SH-SY5Y (cell line): Measurements from ENCODE around the gene CNIH1.

ENCODE experiments used
- GATA2 ChIP-seq: IDR thresholded peaks from 2 replicates; pipeline ENCODE4 v1.6.1; 2011; ENCODE audit warnings: mild to moderate bottlenecking, low read depth, low read length
- GATA3 ChIP-seq: IDR thresholded peaks from 2 replicates; pipeline ENCODE4 v1.6.1; 2011; ENCODE audit warnings: low read depth, mild to moderate bottlenecking, low read length, moderate library complexity

- TF ChIP-seq GATA3 (no peak), GATA2 (no peak)
These were observed 37.6 kb upstream of the CNIH1 start for GRCh38 chr14:54478636-54479215.
